Measurements from ENCODE around the gene RPS27. TPM values are rescaled to one million over a fixed set of nuclear protein-coding genes. Genes with fewer than 3 reads are reported as not detected.
A peak's percentile ranks its signal among the peaks of the same experiment; 100 is the strongest.

Gene RPS27
- total and polyA plus RNA-seq, 10 of the 15 experiments (the other 5 are each of a cell fraction or from before 2014, with no cell fraction given): 2,708 to 14,234 (median 8,874) TPM

DNA sequence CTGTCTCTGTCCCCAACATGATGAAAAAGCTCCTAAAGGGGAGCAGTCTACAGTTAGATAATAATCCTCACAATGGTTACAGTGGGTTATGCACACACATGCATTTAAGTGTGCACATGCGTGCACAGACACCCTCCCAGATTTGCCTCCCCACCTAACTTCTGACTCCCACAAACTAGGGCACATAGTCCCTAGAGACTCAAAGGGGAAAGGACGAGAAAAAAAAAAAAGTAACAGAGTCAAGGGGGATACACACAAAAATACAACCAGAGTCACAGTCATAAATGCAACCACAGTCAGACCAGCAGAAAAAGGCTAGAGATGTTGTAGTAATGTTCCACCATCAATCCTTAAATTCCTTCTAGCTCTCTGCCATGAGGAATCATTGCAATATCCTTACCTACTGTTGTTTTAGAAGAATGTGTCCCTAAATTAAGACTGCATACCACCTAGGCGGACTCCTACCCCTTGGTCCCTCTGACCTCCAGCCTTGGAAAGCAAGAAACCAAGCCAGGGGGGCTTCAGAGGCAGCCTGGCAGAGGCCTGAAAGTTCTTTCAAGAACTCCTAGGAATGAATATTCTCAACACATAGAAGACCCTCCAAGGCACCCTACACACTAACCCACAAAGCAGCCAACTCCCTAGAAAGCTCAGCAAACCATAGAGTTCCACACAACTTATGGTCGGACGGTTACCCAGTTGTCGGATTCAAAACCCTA is 33.4 kb upstream of the RPS27 start:
- TF ChIP-seq ZNF217 (IDR thresholded peaks at IDR 0.05) (no peak), YY1 (IDR thresholded peaks at IDR 0.05; ENCODE audit: low read depth, low read length) (no peak; the same call in 1 of the 2 replicates), MEF2B (IDR thresholded peaks at IDR 0.05; ENCODE audit: partially characterized antibody, poor library complexity, severe bottlenecking) (peak; percentile 72), JUNB (IDR thresholded peaks at IDR 0.05) (0 out of 2 replicates have a peak, but pooled peaks have one; percentile 14), MYB (IDR thresholded peaks at IDR 0.05; ENCODE audit: borderline replicate concordance, low read depth, low read length) (no peak), KAT2A (conservative IDR thresholded peaks at IDR 0.05; ENCODE audit: control insufficient read depth, low read depth, low read length) (no peak), PML (IDR thresholded peaks at IDR 0.05; ENCODE audit: low read length) (no peak), NR2C2 (IDR thresholded peaks at IDR 0.05; ENCODE audit: borderline replicate concordance, control insufficient read depth, insufficient read length, low read depth) (no peak), ZNF384 (IDR thresholded peaks at IDR 0.05; ENCODE audit: borderline replicate concordance, low read depth, low read length) (peak; percentile 57; the same call in 1 of the 2 replicates), RELA (IDR thresholded peaks at IDR 0.05; ENCODE audit: borderline replicate concordance, partially characterized antibody) (no peak), GABPA (IDR thresholded peaks at IDR 0.05; ENCODE audit: low read depth) (no peak), KDM1A (IDR thresholded peaks at IDR 0.05; ENCODE audit: borderline replicate concordance) (no peak)
- TF ChIP-seq, protein P1, sequence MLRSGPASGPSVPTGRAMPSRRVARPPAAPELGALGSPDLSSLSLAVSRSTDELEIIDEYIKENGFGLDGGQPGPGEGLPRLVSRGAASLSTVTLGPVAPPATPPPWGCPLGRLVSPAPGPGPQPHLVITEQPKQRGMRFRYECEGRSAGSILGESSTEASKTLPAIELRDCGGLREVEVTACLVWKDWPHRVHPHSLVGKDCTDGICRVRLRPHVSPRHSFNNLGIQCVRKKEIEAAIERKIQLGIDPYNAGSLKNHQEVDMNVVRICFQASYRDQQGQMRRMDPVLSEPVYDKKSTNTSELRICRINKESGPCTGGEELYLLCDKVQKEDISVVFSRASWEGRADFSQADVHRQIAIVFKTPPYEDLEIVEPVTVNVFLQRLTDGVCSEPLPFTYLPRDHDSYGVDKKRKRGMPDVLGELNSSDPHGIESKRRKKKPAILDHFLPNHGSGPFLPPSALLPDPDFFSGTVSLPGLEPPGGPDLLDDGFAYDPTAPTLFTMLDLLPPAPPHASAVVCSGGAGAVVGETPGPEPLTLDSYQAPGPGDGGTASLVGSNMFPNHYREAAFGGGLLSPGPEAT (IDR thresholded peaks at IDR 0.05; ENCODE audit: low read depth): no peak
- TF ChIP-seq, protein P2, sequence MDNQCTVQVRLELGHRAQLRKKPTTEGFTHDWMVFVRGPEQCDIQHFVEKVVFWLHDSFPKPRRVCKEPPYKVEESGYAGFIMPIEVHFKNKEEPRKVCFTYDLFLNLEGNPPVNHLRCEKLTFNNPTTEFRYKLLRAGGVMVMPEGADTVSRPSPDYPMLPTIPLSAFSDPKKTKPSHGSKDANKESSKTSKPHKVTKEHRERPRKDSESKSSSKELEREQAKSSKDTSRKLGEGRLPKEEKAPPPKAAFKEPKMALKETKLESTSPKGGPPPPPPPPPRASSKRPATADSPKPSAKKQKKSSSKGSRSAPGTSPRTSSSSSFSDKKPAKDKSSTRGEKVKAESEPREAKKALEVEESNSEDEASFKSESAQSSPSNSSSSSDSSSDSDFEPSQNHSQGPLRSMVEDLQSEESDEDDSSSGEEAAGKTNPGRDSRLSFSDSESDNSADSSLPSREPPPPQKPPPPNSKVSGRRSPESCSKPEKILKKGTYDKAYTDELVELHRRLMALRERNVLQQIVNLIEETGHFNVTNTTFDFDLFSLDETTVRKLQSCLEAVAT (IDR thresholded peaks at IDR 0.05): no peak
- TF ChIP-seq, protein P3, sequence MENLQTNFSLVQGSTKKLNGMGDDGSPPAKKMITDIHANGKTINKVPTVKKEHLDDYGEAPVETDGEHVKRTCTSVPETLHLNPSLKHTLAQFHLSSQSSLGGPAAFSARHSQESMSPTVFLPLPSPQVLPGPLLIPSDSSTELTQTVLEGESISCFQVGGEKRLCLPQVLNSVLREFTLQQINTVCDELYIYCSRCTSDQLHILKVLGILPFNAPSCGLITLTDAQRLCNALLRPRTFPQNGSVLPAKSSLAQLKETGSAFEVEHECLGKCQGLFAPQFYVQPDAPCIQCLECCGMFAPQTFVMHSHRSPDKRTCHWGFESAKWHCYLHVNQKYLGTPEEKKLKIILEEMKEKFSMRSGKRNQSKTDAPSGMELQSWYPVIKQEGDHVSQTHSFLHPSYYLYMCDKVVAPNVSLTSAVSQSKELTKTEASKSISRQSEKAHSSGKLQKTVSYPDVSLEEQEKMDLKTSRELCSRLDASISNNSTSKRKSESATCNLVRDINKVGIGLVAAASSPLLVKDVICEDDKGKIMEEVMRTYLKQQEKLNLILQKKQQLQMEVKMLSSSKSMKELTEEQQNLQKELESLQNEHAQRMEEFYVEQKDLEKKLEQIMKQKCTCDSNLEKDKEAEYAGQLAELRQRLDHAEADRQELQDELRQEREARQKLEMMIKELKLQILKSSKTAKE (IDR thresholded peaks at IDR 0.05; ENCODE audit: low read depth, poor library complexity, severe bottlenecking): no peak
- ChIA-PET CTCF (interaction anchor here (0.9 to 5.0 kb wide), 6 partner anchors 9 to 160 kb away, joined by 3 to 27 read pairs (median 6); partner anchors contain the start of genes CREB3L4, DENND4B, JTB and RAB13), POLR2A (interaction anchor here (0.7 to 5.5 kb wide), 8 partner anchors 9 to 358 kb away, joined by 3 to 38 read pairs (median 6); partner anchors contain the start of genes CREB3L4, DENND4B, GATAD2B and JTB), SMC1A (ENCODE audit: uncharacterized antibody, unreplicated experiment) (interaction anchor here (0.8 to 6.9 kb wide), 11 partner anchors 8 to 288 kb away, joined by 3 to 31 read pairs (median 4); partner anchors contain the start of genes CREB3L4 and RAB13), RAD21 (ENCODE audit: unreplicated experiment) (interaction anchor here (1.1 to 2.2 kb wide), 5 partner anchors 10 to 135 kb away, joined by 3 to 10 read pairs (median 7); partner anchors contain the start of genes CREB3L4, DENND4B and JTB)
- H3K9me3 ChIP-seq (replicated peaks; ENCODE audit: control insufficient read depth, insufficient read depth, low read length): no peaks in the 10 kb centered on the region
- FAIRE-seq: no peak
- H3K4me3 ChIP-seq: peak overlapping the region; percentile 89
- DNase-seq (ENCODE audit: low read depth, low spot score): no peak
- no TSS peak for BruUV-seq (replicated peaks)
- H3K4me2 ChIP-seq (ENCODE audit: control insufficient read depth, insufficient read depth): peak overlapping the region; percentile 96
- 1% methylated on average over 6 of the region's 6 CpGs for WGBS (ENCODE audit: insufficient coverage, insufficient replicate concordance, low lambda C conversion rate, missing lambda C conversion rate)
- peaks cover 64% of the 10 kb centered on the region for H3K79me2 ChIP-seq (ENCODE audit: control insufficient read depth, insufficient read depth, low read length)
- peaks cover 12% of the 10 kb centered on the region; the same call in 1 of the 2 replicates for H4K20me1 ChIP-seq (ENCODE audit: control insufficient read depth, insufficient read depth)
- peaks cover 12% of the 10 kb centered on the region; the same call in 1 of the 2 replicates for H3K4me1 ChIP-seq (ENCODE audit: control insufficient read depth, insufficient read depth, low read length)
- peaks cover 24 to 27% of the 10 kb centered on the region in 2 experiments for H3K36me3 ChIP-seq (ENCODE audit: control insufficient read depth in 2 of 2, insufficient read depth in 2 of 2, low read length in 1 of 2)
- peak overlapping the region; percentile 93 for H3K27ac ChIP-seq (ENCODE audit: control insufficient read depth, insufficient read depth)
- ATAC-seq: no peak
- no peaks in the 10 kb centered on the region for H3K27me3 ChIP-seq (replicated peaks in 1 of 2; ENCODE audit: control insufficient read depth in 2 of 2, insufficient read depth in 2 of 2, low read length in 1 of 2)
- H2AFZ ChIP-seq (ENCODE audit: control insufficient read depth, low read depth, low read length): peak overlapping the region; percentile 10; the same call in 1 of the 2 replicates
- in situ Hi-C loops (cut with MboI): no loop called here
- H3K9ac ChIP-seq (ENCODE audit: control insufficient read depth, insufficient read depth, low read length): peak overlapping the region; percentile 64
- intact Hi-C loops (cut with micrococcal nuclease; ENCODE audit: unreplicated experiment): no loop called here
